ENCODE results near the gene GNG12.

The GNG12 gene

GRCh38 chr1:67724928-67725560 is 108.2 kb downstream of the GNG12 start:
- TF ChIP-seq CTCF (IDR thresholded peaks at IDR 0.05; ENCODE audit: low read depth, low read length): no peak
- H3K4me3 ChIP-seq (ENCODE audit: low read depth, low read length): no peak overlapping the region

GRCh38 chr1:67723620-67724019 is 109.6 kb downstream of the GNG12 start:
- no peak overlapping the region for H3K4me3 ChIP-seq (ENCODE audit: low read depth, low read length)
- no peak for TF ChIP-seq CTCF (IDR thresholded peaks at IDR 0.05; ENCODE audit: low read depth, low read length)

GRCh38 chr1:67723126-67723525 is 110.1 kb downstream of the GNG12 start:
- no peak for TF ChIP-seq CTCF (IDR thresholded peaks at IDR 0.05; ENCODE audit: low read depth, low read length)
- H3K4me3 ChIP-seq (ENCODE audit: low read depth, low read length): no peak overlapping the region

GRCh38 chr1:67722292-67722944 is 110.8 kb downstream of the GNG12 start:
- no peak for TF ChIP-seq CTCF (IDR thresholded peaks at IDR 0.05; ENCODE audit: low read depth, low read length)

GRCh38 chr1:67721650-67722291 is 111.5 kb downstream of the GNG12 start:
- no peak overlapping the region for H3K4me3 ChIP-seq (ENCODE audit: low read depth, low read length)
- no peak for TF ChIP-seq CTCF (IDR thresholded peaks at IDR 0.05; ENCODE audit: low read depth, low read length)

More at GRCh38 chr1:67722292-67722944, 110.8 kb downstream of the GNG12 start:
- H3K4me3 ChIP-seq (ENCODE audit: low read depth, low read length): no peak overlapping the region

- no peak overlapping the region for H3K4me3 ChIP-seq (ENCODE audit: low read depth, low read length)
- TF ChIP-seq CTCF (IDR thresholded peaks at IDR 0.05; ENCODE audit: low read depth, low read length): no peak
These were observed 112.2 kb downstream of the GNG12 start for GRCh38 chr1:67721112-67721511.
